ENCODE measurements around the gene MAEA. TPM values are rescaled to one million over a fixed set of nuclear protein-coding genes. Genes with fewer than 3 reads are reported as not detected.

MAEA gene
- polyA plus RNA-seq, 1 experiment: 73.3 TPM

GRCh38 chr4:1244978-1245471 is 44.7 kb upstream of the MAEA start:
- TF ChIP-seq, protein P1, sequence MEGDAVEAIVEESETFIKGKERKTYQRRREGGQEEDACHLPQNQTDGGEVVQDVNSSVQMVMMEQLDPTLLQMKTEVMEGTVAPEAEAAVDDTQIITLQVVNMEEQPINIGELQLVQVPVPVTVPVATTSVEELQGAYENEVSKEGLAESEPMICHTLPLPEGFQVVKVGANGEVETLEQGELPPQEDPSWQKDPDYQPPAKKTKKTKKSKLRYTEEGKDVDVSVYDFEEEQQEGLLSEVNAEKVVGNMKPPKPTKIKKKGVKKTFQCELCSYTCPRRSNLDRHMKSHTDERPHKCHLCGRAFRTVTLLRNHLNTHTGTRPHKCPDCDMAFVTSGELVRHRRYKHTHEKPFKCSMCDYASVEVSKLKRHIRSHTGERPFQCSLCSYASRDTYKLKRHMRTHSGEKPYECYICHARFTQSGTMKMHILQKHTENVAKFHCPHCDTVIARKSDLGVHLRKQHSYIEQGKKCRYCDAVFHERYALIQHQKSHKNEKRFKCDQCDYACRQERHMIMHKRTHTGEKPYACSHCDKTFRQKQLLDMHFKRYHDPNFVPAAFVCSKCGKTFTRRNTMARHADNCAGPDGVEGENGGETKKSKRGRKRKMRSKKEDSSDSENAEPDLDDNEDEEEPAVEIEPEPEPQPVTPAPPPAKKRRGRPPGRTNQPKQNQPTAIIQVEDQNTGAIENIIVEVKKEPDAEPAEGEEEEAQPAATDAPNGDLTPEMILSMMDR (IDR thresholded peaks at IDR 0.05; ENCODE audit: low read depth, low read length): no peak
- Histone ChIP-seq H3K27me3 (ENCODE audit: control insufficient read depth, insufficient read depth, low read length) (no peaks in the 10 kb centered on the region), H3K4me3 (ENCODE audit: low read depth, low read length) (no peak overlapping the region), H3K9me3 (ENCODE audit: control insufficient read depth, insufficient read depth, low read length) (peaks cover 6% of the 10 kb centered on the region), H3K27ac (ENCODE audit: low read depth, low read length) (no peak overlapping the region)
- POLR2A ChIA-PET: no interaction called here
- CTCF ChIA-PET: no interaction called here
- no peak for DNase-seq (ENCODE audit: low read depth, low spot score)

DNA sequence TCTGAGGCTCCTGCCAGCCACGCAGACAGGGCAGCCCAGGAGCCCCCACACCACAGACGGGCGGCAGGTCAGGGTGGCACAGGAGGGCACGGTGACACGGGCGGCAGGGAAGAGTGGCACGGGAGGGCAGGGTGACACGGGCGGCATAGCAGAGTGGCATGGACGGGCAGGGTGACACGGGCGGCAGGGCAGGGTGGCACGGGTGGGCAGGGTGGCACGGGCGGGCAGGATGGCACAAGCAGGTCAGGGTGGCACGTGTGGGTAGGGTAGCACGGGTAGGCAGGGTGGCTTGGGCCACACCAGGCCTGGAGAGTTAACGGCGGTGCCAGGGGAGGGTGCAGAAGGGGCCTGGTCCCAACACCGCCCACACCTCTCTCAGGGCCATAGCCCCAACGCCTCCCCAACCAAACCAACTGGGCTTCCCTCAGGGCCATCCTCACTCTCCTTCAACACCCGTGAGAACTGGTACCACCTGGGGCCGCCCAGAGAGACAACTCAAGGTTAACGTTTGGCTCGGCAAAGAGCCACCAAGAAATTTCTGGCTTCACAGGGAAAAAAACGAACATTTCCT is 44.1 kb upstream of the MAEA start:
- Histone ChIP-seq H3K4me3 (ENCODE audit: low read depth, low read length) (no peak overlapping the region), H3K27ac (ENCODE audit: low read depth, low read length) (no peak overlapping the region), H3K9me3 (ENCODE audit: control insufficient read depth, insufficient read depth, low read length) (peaks cover 11% of the 10 kb centered on the region), H3K27me3 (ENCODE audit: control insufficient read depth, insufficient read depth, low read length) (no peaks in the 10 kb centered on the region)
- CTCF ChIA-PET: no interaction called here
- TF ChIP-seq, protein P1 (IDR thresholded peaks at IDR 0.05; ENCODE audit: low read depth, low read length): no peak
- POLR2A ChIA-PET: no interaction called here
- DNase-seq (ENCODE audit: low read depth, low spot score): no peak

- ChIA-PET POLR2A (no interaction called here), CTCF (no interaction called here)
- peaks cover 18% of the 10 kb centered on the region for H3K9me3 ChIP-seq (ENCODE audit: control insufficient read depth, insufficient read depth, low read length)
- no peaks in the 10 kb centered on the region for H3K27me3 ChIP-seq (ENCODE audit: control insufficient read depth, insufficient read depth, low read length)
- TF ChIP-seq, protein P1 (IDR thresholded peaks at IDR 0.05; ENCODE audit: low read depth, low read length): no peak
- peak overlapping the region; percentile 72 for H3K4me3 ChIP-seq (ENCODE audit: low read depth, low read length)
- no peak for DNase-seq (ENCODE audit: low read depth, low spot score)
- peak overlapping the region; percentile 52 for H3K27ac ChIP-seq (ENCODE audit: low read depth, low read length)
Observed at GRCh38 chr4:1246111-1246881, 43.4 kb upstream of the MAEA start.

DNA sequence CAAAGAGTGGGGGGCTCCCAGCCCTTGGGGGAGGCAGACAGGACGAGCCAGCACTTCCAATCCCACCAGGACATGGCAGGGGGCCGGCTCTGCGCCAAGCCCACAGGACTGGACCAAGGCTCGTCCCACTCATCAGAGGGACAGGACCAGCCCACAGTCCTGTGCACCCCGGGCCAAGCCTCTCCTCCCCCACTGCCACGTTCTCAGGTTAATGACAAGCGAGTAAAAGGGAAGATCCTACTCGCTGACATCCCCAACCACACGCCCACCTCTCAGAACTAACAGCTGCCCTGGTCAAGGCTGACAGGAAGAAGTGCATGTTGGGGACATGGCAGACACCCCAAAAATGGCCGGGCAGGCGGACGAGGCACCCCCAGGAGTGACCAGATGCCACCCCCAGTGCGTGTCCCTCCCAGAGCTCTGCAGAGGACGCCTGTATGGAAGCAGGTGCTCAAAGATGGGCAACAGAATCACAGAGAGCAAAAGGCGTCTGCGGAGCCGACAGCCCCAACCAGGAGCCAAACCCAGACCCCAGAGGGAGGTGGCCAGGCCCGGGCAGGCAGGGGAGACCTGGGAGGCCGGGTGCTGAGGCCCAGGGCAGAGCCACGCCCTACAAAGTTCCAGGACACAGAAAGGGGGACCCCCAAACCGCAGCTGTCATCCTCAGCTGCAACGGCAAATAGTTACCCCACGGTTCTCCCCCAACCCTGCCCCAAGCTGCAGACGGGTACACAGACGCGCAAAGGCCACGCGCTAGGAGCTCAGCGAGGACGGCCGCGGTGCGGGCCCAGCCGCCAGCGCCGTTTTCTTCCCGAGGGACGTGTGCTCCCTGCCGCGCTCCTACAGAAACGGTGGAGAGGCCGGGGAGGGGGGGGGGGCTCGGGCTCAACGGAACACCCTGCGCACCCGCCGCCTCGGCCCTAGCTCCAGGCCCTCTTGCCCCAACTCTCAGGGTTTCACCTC is 42.5 kb upstream of the MAEA start:
- peak overlapping the region; percentile 72 for H3K4me3 ChIP-seq (ENCODE audit: low read depth, low read length)
- POLR2A ChIA-PET: interaction anchor here (4.7 kb wide), 1 partner anchor 100 kb away, joined by 33 read pairs; the partner anchor contains the start of gene UVSSA
- CTCF ChIA-PET: no interaction called here
- TF ChIP-seq, protein P1 (IDR thresholded peaks at IDR 0.05; ENCODE audit: low read depth, low read length): no peak
- peaks cover 27% of the 10 kb centered on the region for H3K9me3 ChIP-seq (ENCODE audit: control insufficient read depth, insufficient read depth, low read length)
- peak overlapping the region; percentile 86 for H3K27ac ChIP-seq (ENCODE audit: low read depth, low read length)
- H3K27me3 ChIP-seq (ENCODE audit: control insufficient read depth, insufficient read depth, low read length): no peaks in the 10 kb centered on the region
- DNase-seq (ENCODE audit: low read depth, low spot score): no peak
